ENCODE measurements around the gene PAM. TPM values are rescaled to one million over a fixed set of nuclear protein-coding genes. Genes with fewer than 3 reads are reported as not detected.
A peak's percentile ranks its signal among the peaks of the same experiment; 100 is the strongest.

PAM gene
- polyA plus RNA-seq, 4 donors = 165 to 248 (median 215) TPM

GRCh38 chr5:102853680-102854079 lies 98.6 kb downstream of the PAM start:
- DNase-seq (ENCODE audit: low read depth in 4 of 4, low spot score in 2 of 4) = no peak

GRCh38 chr5:102855681-102856388 lies 100.7 kb downstream of the PAM start:
- DNase-seq (ENCODE audit: low read depth in 4 of 4, low spot score in 2 of 4) = no peak

- DNase-seq (ENCODE audit: low read depth in 4 of 4, low spot score in 2 of 4) = no peak
These were observed 101.3 kb downstream of the PAM start for GRCh38 chr5:102856389-102856777.

- DNase-seq (ENCODE audit: low read depth in 4 of 4, low spot score in 2 of 4) = no peak
These were observed 102.1 kb downstream of the PAM start for GRCh38 chr5:102857076-102857818.

- no peak for DNase-seq (ENCODE audit: low read depth in 4 of 4, low spot score in 2 of 4)
These were observed 103.1 kb downstream of the PAM start for GRCh38 chr5:102858221-102858620.

- no peak for DNase-seq (ENCODE audit: low read depth in 4 of 4, low spot score in 2 of 4)
These were observed 103.7 kb downstream of the PAM start for GRCh38 chr5:102858808-102859207.

GRCh38 chr5:102860035-102860434 lies 104.9 kb downstream of the PAM start:
- DNase-seq (ENCODE audit: low read depth in 4 of 4, low spot score in 2 of 4) = no peak

- DNase-seq (ENCODE audit: low read depth in 4 of 4, low spot score in 2 of 4) = no peak
These were observed 108.0 kb downstream of the PAM start for GRCh38 chr5:102863058-102863457.

- DNase-seq (ENCODE audit: low read depth in 4 of 4, low spot score in 2 of 4) = no peak
These were observed 108.9 kb downstream of the PAM start for GRCh38 chr5:102863764-102864560.

GRCh38 chr5:102865171-102865509 lies 110.0 kb downstream of the PAM start:
- no peak for DNase-seq (ENCODE audit: low read depth in 4 of 4, low spot score in 2 of 4)

GRCh38 chr5:102865510-102866236 lies 110.6 kb downstream of the PAM start:
- DNase-seq (ENCODE audit: low read depth in 4 of 4, low spot score in 2 of 4) = peak; percentile 55 to 79 (median 75)

GRCh38 chr5:102866237-102866600 lies 111.1 kb downstream of the PAM start:
- peak in 2 of 4 donors; percentile 70 to 75 for DNase-seq (ENCODE audit: low read depth in 4 of 4, low spot score in 2 of 4)

- no peak for DNase-seq (ENCODE audit: low read depth in 4 of 4, low spot score in 2 of 4)
These were observed 113.0 kb downstream of the PAM start for GRCh38 chr5:102867992-102868662.

- no peak for DNase-seq (ENCODE audit: low read depth in 4 of 4, low spot score in 2 of 4)
These were observed 114.1 kb downstream of the PAM start for GRCh38 chr5:102869230-102869629.

GRCh38 chr5:102873379-102873932 lies 118.4 kb downstream of the PAM start:
- DNase-seq (ENCODE audit: low read depth in 4 of 4, low spot score in 2 of 4) = no peak

GRCh38 chr5:102874054-102874453 lies 118.9 kb downstream of the PAM start:
- no peak for DNase-seq (ENCODE audit: low read depth in 4 of 4, low spot score in 2 of 4)

GRCh38 chr5:102875721-102876123 lies 120.6 kb downstream of the PAM start:
- DNase-seq (ENCODE audit: low read depth in 4 of 4, low spot score in 2 of 4) = no peak

GRCh38 chr5:102876610-102877009 lies 121.5 kb downstream of the PAM start:
- DNase-seq (ENCODE audit: low read depth in 4 of 4, low spot score in 2 of 4) = no peak

- DNase-seq (ENCODE audit: low read depth in 4 of 4, low spot score in 2 of 4) = no peak
These were observed 124.6 kb downstream of the PAM start for GRCh38 chr5:102879741-102880140.

- no peak for DNase-seq (ENCODE audit: low read depth in 4 of 4, low spot score in 2 of 4)
These were observed 131.5 kb downstream of the PAM start for GRCh38 chr5:102886586-102886985.

Measured in left renal cortex interstitium (tissue), 4 donors.